B cell (primary cell): Measurements from ENCODE around the gene GPRASP1.

Experiments
- EZH2 ChIP-seq: IDR thresholded peaks from 2 replicates; pipeline ENCODE4 v1.6.1; 2012; ENCODE audit warnings: borderline replicate concordance, low read depth, mild to moderate bottlenecking, moderate library complexity, low read length; ENCODE audit not compliant: insufficient read depth, poor library complexity, severe bottlenecking
- TF ChIP-seq, protein P1 (sequence below): fragments of 200-600 bp; IDR thresholded peaks from one replicate; pipeline ENCODE4 v1.8.0; 2022; ENCODE audit warnings: antibody characterized with exemption, mild to moderate bottlenecking

GRCh38 chrX:102696306-102696705, 45.0 kb downstream of the GPRASP1 start:
- TF ChIP-seq, protein P1, sequence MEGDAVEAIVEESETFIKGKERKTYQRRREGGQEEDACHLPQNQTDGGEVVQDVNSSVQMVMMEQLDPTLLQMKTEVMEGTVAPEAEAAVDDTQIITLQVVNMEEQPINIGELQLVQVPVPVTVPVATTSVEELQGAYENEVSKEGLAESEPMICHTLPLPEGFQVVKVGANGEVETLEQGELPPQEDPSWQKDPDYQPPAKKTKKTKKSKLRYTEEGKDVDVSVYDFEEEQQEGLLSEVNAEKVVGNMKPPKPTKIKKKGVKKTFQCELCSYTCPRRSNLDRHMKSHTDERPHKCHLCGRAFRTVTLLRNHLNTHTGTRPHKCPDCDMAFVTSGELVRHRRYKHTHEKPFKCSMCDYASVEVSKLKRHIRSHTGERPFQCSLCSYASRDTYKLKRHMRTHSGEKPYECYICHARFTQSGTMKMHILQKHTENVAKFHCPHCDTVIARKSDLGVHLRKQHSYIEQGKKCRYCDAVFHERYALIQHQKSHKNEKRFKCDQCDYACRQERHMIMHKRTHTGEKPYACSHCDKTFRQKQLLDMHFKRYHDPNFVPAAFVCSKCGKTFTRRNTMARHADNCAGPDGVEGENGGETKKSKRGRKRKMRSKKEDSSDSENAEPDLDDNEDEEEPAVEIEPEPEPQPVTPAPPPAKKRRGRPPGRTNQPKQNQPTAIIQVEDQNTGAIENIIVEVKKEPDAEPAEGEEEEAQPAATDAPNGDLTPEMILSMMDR, result no peak
- no peak for TF ChIP-seq EZH2
